HepG2 (cell line): Measurements from ENCODE around the gene KCTD19. TPM values are rescaled to one million over a fixed set of nuclear protein-coding genes. Genes with fewer than 3 reads are reported as not detected.

Experiments used
- ATAC-seq: fragments of 200-7000 bp; cut with Tn5 transposase; 3 replicates; pipeline ENCODE4 v1.9.1; 2020; ENCODE audit warnings: mild to moderate bottlenecking, moderate library complexity
- BruUV-seq: library from RNA; stranded (reverse); fragments of 400-500 nt; replicated peaks from 2 replicates; lab custom pipeline; 2021; lab: Mats Ljungman, UMichigan
- CTCF ChIA-PET: fragments of 300-600 bp; formaldehyde crosslinking; extraction: SDS; loops from one replicate; lab custom pipeline; 2021; ENCODE audit warnings: low total read pairs, inconsistent platforms, low intra/inter-chr PET ratio; lab: Yijun Ruan, JAX
- POLR2A ChIA-PET: fragments of 350-600 bp; sonication (Branson Sonifier 250); formaldehyde crosslinking; loops from one replicate; lab custom pipeline; 2020; ENCODE audit warnings: antibody characterized with exemption, inconsistent platforms; lab: Yijun Ruan, JAX
- DNase-seq: peaks from one replicate; pipeline ENCODE4 v3.0.0-alpha.2; 2015; ENCODE audit warnings: low spot score
- FAIRE-seq: peaks from 3 replicates; lab custom pipeline; 2011; peaks lifted over from hg19 to GRCh38; lab: Jason Lieb, UNC
- H2AFZ ChIP-seq: one replicate; pipeline ENCODE4 v1.6.1; 2011; ENCODE audit warnings: low read length, inconsistent platforms
- H3K27ac ChIP-seq: fragments of 300-600 bp; 3 replicates; pipeline ENCODE4 v1.8.0; 2011; ENCODE audit warnings: mixed run types, mild to moderate bottlenecking, mixed read lengths, low read length, inconsistent platforms; ENCODE audit not compliant: insufficient read depth; ENCODE audit errors: extremely low read length
- H3K27me3 ChIP-seq, 2 experiments: fragments of 200-600 bp in 1 of 2; 2 replicates in 1 of 2; 3 replicates in 1 of 2; pipeline versions ENCODE4 v1.6.0 to v1.8.0; 2011; ENCODE audit warnings: low read length in 2 of 2, mild to moderate bottlenecking in 2 of 2, moderate library complexity in 2 of 2, inconsistent platforms in 1 of 2; ENCODE audit not compliant: insufficient read depth in 2 of 2, control insufficient read depth in 1 of 2
- H3K36me3 ChIP-seq, 2 experiments: fragments of 200-600 bp in 1 of 2; replicated peaks in 1 of 2; 2 replicates in 1 of 2; 3 replicates in 1 of 2; pipeline versions ENCODE4 v1.5.1 to v1.8.0; 2011; ENCODE audit warnings: low read length in 2 of 2, inconsistent platforms in 1 of 2; ENCODE audit not compliant: insufficient read depth in 2 of 2, control insufficient read depth in 1 of 2
- H3K4me1 ChIP-seq: 2 replicates; pipeline ENCODE4 v1.5.1; 2012; ENCODE audit warnings: low read length, inconsistent platforms; ENCODE audit not compliant: insufficient read depth
- H3K4me2 ChIP-seq: 2 replicates; pipeline ENCODE4 v1.6.0; 2011; ENCODE audit warnings: low read depth, low read length, inconsistent platforms
- H3K4me3 ChIP-seq, 3 experiments: fragments of 200-600 bp in 1 of 3; sonication (generic), shearing (Covaris generic) in 1 of 3; replicated peaks in 1 of 3; 2 replicates each; pipeline ENCODE4 v1.5.1; 2011 to 2016; ENCODE audit warnings: low read length in 3 of 3, inconsistent platforms in 2 of 3, low read depth in 2 of 3, mild to moderate bottlenecking in 2 of 3, control low read depth in 1 of 3, mixed read lengths in 1 of 3; ENCODE audit not compliant: insufficient read depth in 1 of 3
- H3K79me2 ChIP-seq: one replicate; pipeline ENCODE4 v1.6.1; 2011; ENCODE audit warnings: low read length, inconsistent platforms; ENCODE audit not compliant: insufficient read depth
- H3K9ac ChIP-seq: 2 replicates; pipeline ENCODE4 v1.6.0; 2011; ENCODE audit warnings: mild to moderate bottlenecking, low read depth, low read length, inconsistent platforms; ENCODE audit not compliant: insufficient read depth
- H3K9me3 ChIP-seq: 2 replicates; pipeline ENCODE4 v1.5.1; 2012; ENCODE audit warnings: mild to moderate bottlenecking, low read length
- H4K20me1 ChIP-seq: 2 replicates; pipeline ENCODE4 v1.6.0; 2011; ENCODE audit warnings: inconsistent platforms, mild to moderate bottlenecking, low read length, moderate library complexity; ENCODE audit not compliant: insufficient read depth
- KDM1A ChIP-seq: IDR thresholded peaks from 2 replicates; pipeline ENCODE4 v1.6.1; 2016; ENCODE audit warnings: missing compliant biosample characterization
- WGBS: methylation state at CpG from one replicate; pipeline ENCODE4 v1.1.6; 2017; ENCODE audit warnings: low lambda C conversion rate; 5-methylcytosine and 5-hydroxymethylcytosine counted together
- in situ Hi-C: cut with HindIII; loops from 2 replicates; pipeline ENCODE4 v1.10.0; 2017; ENCODE audit warnings: low pct_unique_long_range_greater_than_20kb; ENCODE audit not compliant: extremely low pct_ligation_motif_present
- intact Hi-C: fragments of 100-400 bp; cut with micrococcal nuclease; formaldehyde crosslinking; loops from one replicate; pipeline ENCODE4 v1.10.0; 2022; ENCODE audit not compliant: unreplicated experiment
- polyA plus RNA-seq, 8 experiments: library from polyadenylated mRNA; depleted of rRNA in 3 of 8; stranded (reverse) in 7 of 8; unstranded in 1 of 8; fragments of >200 nt; fragmentation: Illumina TruSeq in 4 of 8; extraction: Trizol in 4 of 8; gene quantifications; 2 replicates each; pipeline versions ENCODE4 v1.2.1 to v1.2.3, GENCODE V29; 2011 to 2016; ENCODE audit warnings: low read depth in 4 of 8, missing spikeins in 1 of 8, mixed read lengths in 1 of 8; ENCODE audit not compliant: insufficient read depth in 1 of 8
- total RNA-seq, 5 experiments: library from RNA; depleted of rRNA; stranded (reverse); fragments of >200 nt; fragmentation: Illumina TruSeq; extraction: Trizol; gene quantifications; 2 replicates each; pipeline ENCODE4 v1.2.3, GENCODE V29; 2016; ENCODE audit warnings: low read depth in 1 of 5
- TF ChIP-seq, protein P1 (sequence below): sonication (generic); formaldehyde crosslinking; IDR thresholded peaks from 2 replicates; pipeline ENCODE4 v1.9.0; 2022; ENCODE audit warnings: missing genetic modification reagents, mild to moderate bottlenecking, borderline replicate concordance
- TF ChIP-seq, protein P2 (sequence below): sonication (generic); formaldehyde crosslinking; IDR thresholded peaks from 2 replicates; pipeline ENCODE4 v1.8.1; 2023; ENCODE audit warnings: mild to moderate bottlenecking, inconsistent platforms, moderate library complexity, missing genetic modification reagents, borderline replicate concordance

Gene KCTD19
- total and polyA plus RNA-seq, 2 of the 13 experiments (the other 11 are each of a cell fraction or from before 2014, with no cell fraction given), result not detected

DNA sequence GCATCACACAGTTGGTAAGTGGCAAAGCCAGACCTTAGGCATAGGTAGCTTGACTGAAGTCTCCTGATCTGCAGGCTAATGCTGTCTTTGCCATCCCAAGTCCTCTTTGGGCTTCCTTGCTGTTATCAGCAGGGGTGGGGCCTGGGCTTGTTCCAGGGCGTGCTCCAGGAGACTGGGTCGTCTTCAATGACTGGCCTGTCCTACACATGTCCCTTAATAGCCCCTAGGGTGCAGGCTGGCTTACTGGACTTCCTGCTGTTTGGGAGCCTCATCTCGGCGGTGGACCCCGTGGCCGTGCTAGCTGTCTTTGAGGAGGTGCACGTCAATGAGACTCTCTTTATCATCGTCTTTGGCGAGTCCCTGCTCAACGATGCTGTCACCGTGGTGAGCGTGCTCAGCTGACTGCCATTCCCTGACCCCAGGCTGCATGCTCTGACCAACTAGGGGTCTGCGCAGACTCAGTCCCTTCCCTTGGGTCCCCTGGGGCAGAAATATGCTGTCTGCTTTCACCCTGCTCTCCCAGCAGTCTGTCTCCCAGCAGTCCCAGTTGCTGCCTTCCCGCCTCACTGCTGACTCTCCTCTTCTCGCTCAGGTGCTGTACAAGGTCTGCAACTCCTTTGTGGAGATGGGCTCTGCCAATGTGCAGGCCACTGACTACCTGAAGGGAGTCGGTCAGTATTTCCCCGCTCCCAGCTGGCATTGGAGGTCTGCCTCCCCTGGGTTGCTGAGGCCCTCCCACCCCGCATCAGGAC is 71.6 kb downstream of the KCTD19 start:
- Histone ChIP-seq H3K4me1 (peaks cover 20% of the 10 kb centered on the region), H4K20me1 (no peaks in the 10 kb centered on the region), H3K4me2 (no peak overlapping the region), H3K27me3 (peaks cover 0 to 7% of the 10 kb centered on the region in 2 experiments; a peak in 2 of 5 replicates), H3K9ac (no peak overlapping the region), H3K27ac (no peak overlapping the region), H3K4me3 (no peak overlapping the region), H2AFZ (no peak overlapping the region), H3K36me3 (no peaks in the 10 kb centered on the region), H3K9me3 (no peaks in the 10 kb centered on the region), H3K79me2 (no peaks in the 10 kb centered on the region)
- 69% methylated on average over 17 of the region's 18 CpGs for WGBS
- no TSS peak for BruUV-seq
- CTCF ChIA-PET, result no interaction called here
- no peak for ATAC-seq
- in situ Hi-C loops, result no loop called here
- TF ChIP-seq, protein P1, sequence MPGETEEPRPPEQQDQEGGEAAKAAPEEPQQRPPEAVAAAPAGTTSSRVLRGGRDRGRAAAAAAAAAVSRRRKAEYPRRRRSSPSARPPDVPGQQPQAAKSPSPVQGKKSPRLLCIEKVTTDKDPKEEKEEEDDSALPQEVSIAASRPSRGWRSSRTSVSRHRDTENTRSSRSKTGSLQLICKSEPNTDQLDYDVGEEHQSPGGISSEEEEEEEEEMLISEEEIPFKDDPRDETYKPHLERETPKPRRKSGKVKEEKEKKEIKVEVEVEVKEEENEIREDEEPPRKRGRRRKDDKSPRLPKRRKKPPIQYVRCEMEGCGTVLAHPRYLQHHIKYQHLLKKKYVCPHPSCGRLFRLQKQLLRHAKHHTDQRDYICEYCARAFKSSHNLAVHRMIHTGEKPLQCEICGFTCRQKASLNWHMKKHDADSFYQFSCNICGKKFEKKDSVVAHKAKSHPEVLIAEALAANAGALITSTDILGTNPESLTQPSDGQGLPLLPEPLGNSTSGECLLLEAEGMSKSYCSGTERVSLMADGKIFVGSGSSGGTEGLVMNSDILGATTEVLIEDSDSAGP, result 0 out of 2 replicates have a peak, but pooled peaks have one; percentile 26
- TF ChIP-seq KDM1A (CRISPR knock-in tag), result no peak
- TF ChIP-seq, protein P2, sequence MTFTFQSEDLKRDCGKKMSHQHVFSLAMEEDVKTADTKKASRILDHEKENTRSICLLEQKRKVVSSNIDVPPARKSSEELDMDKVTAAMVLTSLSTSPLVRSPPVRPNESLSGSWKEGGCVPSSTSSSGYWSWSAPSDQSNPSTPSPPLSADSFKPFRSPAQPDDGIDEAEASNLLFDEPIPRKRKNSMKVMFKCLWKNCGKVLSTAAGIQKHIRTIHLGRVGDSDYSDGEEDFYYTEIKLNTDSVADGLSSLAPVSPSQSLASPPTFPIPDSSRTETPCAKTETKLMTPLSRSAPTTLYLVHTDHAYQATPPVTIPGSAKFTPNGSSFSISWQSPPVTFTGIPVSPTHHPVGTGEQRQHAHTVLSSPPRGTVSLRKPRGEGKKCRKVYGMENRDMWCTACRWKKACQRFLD (CRISPR knock-in tag), result no peak
- intact Hi-C loops, result no loop called here
- no peak for FAIRE-seq
- POLR2A ChIA-PET, result no interaction called here
- no peak for DNase-seq
